ENCODE measurements around the gene MDC1. TPM values are rescaled to one million over a fixed set of nuclear protein-coding genes. Genes with fewer than 3 reads are reported as not detected.

MDC1 gene
- total RNA-seq, 1 donor = 4.7 TPM

DNA sequence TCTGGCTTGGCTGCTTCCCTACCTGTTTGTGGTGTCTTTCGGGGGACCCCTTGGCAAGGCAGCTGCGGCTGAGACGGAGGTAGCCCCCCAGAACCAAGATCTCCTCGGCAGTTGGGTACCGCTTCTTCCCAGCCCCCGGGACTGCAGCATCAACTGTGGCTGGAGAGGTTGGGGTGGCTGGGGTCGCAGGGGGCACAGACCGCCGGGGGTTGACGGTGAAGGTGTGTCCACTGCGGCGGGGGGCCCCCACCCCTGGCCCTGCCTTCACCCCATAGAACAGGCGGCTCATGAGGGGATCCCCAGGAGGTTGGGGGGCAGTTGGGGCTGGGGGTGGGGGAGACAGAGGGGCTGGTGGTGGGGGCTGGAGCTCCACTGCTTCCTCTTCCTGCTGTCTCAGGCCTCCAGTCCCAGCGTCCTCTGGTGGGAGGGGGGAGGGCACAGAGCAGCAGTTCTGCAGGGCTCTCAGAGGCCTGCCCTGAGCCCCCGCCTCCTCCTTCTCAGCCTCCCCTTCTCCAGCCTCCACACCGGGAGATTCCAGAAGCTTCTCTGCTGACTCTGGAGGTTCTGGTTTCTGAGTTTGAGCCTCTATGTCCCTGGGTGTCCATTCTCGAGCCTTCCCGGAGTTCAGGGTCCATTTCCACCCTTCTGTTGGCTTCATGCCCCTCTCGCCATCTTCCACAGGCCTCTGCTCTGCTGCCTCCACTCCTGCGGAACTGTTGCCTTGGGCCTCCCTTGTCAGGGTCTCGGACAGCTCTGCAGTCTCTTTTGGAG is 32.5 kb downstream of the MDC1 start:
- DNase-seq (ENCODE audit: low read depth) = peak; percentile 43

DNA sequence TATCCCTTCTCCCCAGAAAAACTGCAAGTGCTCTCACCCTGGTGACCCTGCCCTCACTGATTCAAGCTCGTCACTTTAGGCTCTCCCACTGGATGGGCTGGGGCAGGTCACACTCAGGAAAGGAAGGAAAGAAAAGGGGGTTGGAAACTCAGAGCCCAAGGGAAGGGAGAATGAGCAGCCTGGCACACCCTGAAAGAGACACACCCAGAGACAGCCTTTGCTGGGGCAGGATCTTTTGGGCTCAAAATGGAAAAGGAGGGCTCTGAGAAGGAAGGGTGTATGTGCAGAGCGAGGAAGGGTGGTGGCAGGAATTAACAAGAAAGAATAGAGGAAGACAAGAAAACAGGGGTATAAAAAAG is 33.1 kb downstream of the MDC1 start:
- no peak for DNase-seq (ENCODE audit: low read depth)
- TF ChIP-seq, protein P1, sequence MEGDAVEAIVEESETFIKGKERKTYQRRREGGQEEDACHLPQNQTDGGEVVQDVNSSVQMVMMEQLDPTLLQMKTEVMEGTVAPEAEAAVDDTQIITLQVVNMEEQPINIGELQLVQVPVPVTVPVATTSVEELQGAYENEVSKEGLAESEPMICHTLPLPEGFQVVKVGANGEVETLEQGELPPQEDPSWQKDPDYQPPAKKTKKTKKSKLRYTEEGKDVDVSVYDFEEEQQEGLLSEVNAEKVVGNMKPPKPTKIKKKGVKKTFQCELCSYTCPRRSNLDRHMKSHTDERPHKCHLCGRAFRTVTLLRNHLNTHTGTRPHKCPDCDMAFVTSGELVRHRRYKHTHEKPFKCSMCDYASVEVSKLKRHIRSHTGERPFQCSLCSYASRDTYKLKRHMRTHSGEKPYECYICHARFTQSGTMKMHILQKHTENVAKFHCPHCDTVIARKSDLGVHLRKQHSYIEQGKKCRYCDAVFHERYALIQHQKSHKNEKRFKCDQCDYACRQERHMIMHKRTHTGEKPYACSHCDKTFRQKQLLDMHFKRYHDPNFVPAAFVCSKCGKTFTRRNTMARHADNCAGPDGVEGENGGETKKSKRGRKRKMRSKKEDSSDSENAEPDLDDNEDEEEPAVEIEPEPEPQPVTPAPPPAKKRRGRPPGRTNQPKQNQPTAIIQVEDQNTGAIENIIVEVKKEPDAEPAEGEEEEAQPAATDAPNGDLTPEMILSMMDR (IDR thresholded peaks at IDR 0.05; ENCODE audit: insufficient read depth, low read depth, low read length) = no peak

More for the DNA sequence above, 32.5 kb downstream of the MDC1 start:
- H3K4me3 ChIP-seq (ENCODE audit: low read depth, low read length) = peak overlapping the region; percentile 91
- TF ChIP-seq, protein P1 (IDR thresholded peaks at IDR 0.05; ENCODE audit: insufficient read depth, low read depth, low read length) = no peak

DNA sequence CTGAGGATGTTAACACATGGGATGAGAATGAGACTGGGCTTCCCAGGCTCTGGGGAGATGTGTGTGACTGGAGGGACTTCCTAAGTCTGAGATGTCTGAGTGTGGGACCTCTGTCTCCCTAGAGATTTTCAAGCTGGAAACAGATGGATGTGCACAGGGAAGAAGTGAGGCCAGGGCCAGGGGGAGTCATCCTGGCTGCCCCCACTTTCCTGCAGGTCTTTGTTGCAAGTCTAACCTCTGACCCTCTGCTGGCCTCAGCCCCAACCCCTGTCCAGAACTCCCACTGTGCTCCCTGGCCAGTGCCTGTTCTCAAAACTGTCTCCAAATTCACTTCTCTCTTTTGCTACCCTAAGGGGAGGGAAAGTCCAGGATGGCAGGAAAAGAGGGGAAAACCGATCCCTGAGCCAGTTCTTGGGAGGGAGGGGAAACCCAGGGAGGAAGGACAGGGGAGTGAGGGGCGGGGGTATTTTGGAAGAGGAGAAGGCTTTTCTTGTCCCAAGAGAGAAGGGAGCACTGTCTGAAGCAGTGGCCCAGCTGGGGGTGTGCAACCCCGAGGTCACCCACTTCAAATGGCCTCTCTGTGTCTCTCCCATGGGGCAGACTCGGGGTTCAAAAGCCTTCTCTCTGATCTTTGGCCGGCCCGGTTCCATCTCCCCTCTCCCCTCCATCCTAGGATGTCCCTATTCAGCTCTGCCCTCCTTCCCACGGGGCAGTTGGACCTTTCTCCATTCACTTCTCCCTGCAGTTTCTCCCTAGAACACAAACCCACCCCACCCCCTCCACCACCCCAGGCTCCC is 33.7 kb downstream of the MDC1 start:
- TF ChIP-seq, protein P1 (IDR thresholded peaks at IDR 0.05; ENCODE audit: insufficient read depth, low read depth, low read length) = no peak
- H3K4me3 ChIP-seq (ENCODE audit: low read depth, low read length) = peak overlapping the region; percentile 91

More for the DNA sequence above, 33.1 kb downstream of the MDC1 start:
- peak overlapping the region; percentile 91 for H3K4me3 ChIP-seq (ENCODE audit: low read depth, low read length)

DNA sequence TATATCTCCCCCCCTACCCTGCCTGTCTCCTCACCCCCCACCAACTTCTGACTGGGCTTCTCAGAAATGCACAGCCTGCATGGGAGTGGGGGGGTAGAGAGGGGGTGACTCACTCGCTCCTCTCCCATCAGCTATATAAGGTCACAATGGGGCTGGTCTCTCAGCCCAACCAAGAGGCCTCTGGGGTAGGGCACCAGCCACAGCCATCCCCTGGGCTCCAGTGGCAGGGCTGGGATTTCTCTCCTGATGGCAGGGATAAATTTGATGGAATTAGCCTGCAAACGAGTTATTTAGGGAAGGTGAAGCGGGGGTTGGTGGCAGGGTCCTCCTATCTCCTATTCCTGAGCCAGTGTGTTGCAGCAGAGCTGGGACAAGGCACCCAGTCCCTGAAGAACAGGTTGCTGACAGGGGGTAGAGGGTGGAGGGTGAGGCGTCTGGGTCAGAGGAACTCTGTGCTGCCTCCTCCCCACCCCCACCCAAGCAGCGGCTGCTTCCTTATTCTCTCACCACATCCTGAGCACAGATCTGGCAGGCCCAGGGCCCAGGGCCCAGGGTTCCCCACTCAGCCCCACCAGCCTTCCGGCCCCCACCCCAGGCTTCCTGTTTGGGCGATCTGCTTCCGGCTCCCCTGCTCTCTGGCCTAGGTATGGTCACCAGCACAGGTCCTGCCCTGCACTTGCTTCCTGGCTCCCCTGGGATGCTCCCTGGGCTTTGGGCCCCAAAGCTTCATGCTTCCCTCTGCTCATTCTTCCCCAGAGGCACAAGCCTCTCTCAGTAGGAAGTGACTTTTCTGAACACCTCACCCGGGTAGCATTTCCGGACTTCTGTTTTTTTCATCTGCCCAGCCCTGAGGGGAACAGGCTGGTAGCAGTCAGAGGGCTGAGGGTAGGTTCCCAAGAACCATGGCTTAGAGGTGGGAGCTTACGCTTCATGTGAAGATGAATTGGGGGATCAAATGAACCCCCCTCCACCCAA is 34.7 kb downstream of the MDC1 start:
- TF ChIP-seq, protein P1 (IDR thresholded peaks at IDR 0.05; ENCODE audit: insufficient read depth, low read depth, low read length) = no peak
- H3K4me3 ChIP-seq (ENCODE audit: low read depth, low read length) = peak overlapping the region; percentile 91
- DNase-seq (ENCODE audit: low read depth) = peak; percentile 88

More for the DNA sequence above, 33.7 kb downstream of the MDC1 start:
- no peak for DNase-seq (ENCODE audit: low read depth)

DNA sequence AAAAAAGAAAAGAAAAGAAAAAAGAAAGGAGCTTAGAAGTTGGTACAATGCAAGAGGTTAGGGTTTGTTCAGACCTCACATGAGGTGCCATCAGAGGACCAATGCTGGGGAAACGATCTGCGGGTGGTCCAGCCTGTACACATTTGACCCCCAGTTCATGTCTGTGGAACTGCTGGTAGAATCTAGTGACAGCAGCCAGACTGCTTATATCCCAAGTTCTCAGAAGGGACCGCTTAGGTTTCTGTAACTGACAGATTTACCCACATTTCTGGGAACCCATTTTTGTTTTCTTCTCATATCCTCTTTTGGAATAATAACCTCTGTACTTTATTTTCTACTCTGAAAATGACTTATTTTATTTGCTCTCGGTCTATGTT is 35.3 kb downstream of the MDC1 start:
- TF ChIP-seq, protein P1 (IDR thresholded peaks at IDR 0.05; ENCODE audit: insufficient read depth, low read depth, low read length) = no peak
- H3K4me3 ChIP-seq (ENCODE audit: low read depth, low read length) = peak overlapping the region; percentile 91
- DNase-seq (ENCODE audit: low read depth) = no peak
